Stimulated activated naive CD4-positive, alpha-beta T cell (primary cell): ENCODE data around the gene ARSJ.
"Not testable (repeated sequence)": the region's sequence is repeated elsewhere in the genome, so short reads cannot be mapped to it uniquely, and the experiment has no call there.

ENCODE experiments used
- DNase-seq, 6 experiments: peaks; one replicate each; lab custom pipeline; 2025; lab: John Stamatoyannopoulos, UW

The ARSJ gene

GRCh38 chr4:113957956-113958355 lies 21.5 kb downstream of the ARSJ start:
- no peak for DNase-seq

- no peak for DNase-seq
Measured at GRCh38 chr4:113955948-113956347, 23.5 kb downstream of the ARSJ start.

GRCh38 chr4:113955411-113955810 lies 24.0 kb downstream of the ARSJ start:
- DNase-seq: no peak

- DNase-seq: no peak
Measured at GRCh38 chr4:113953888-113954287, 25.6 kb downstream of the ARSJ start.

GRCh38 chr4:113952452-113953029 lies 26.9 kb downstream of the ARSJ start:
- DNase-seq: peak in 1 of 6 experiments; percentile 13

GRCh38 chr4:113951263-113951662 lies 28.2 kb downstream of the ARSJ start:
- no peak for DNase-seq

- DNase-seq: no peak
Measured at GRCh38 chr4:113950207-113950606, 29.2 kb downstream of the ARSJ start.

GRCh38 chr4:113947484-113947883 lies 32.0 kb downstream of the ARSJ start:
- no peak for DNase-seq

GRCh38 chr4:113945906-113946305 lies 33.5 kb downstream of the ARSJ start:
- DNase-seq: no peak

- DNase-seq: peak in 1 of 6 experiments; percentile 5
Measured at GRCh38 chr4:113943863-113944262, 35.6 kb downstream of the ARSJ start.

GRCh38 chr4:113943085-113943484 lies 36.4 kb downstream of the ARSJ start:
- DNase-seq: no peak

GRCh38 chr4:113941836-113942235 lies 37.6 kb downstream of the ARSJ start:
- DNase-seq: no peak

- DNase-seq: not testable (repeated sequence)
Measured at GRCh38 chr4:113940103-113940502, 39.3 kb downstream of the ARSJ start.

GRCh38 chr4:113935190-113935589 lies 44.3 kb downstream of the ARSJ start:
- DNase-seq: no peak

- not testable (repeated sequence) for DNase-seq
Measured at GRCh38 chr4:113924706-113925105, 54.7 kb downstream of the ARSJ start.

GRCh38 chr4:113921089-113921794 lies 58.2 kb downstream of the ARSJ start:
- no peak for DNase-seq

- DNase-seq: no peak
Measured at GRCh38 chr4:113919611-113920010, 59.8 kb downstream of the ARSJ start.

GRCh38 chr4:113919145-113919544 lies 60.3 kb downstream of the ARSJ start:
- no peak for DNase-seq

GRCh38 chr4:113908829-113909228 lies 70.6 kb downstream of the ARSJ start:
- peak in 2 of 6 experiments; percentile 3 to 21 for DNase-seq

- no peak for DNase-seq
Measured at GRCh38 chr4:113907559-113907958, 71.9 kb downstream of the ARSJ start.

- no peak for DNase-seq
Measured at GRCh38 chr4:113905301-113905700, 74.1 kb downstream of the ARSJ start.

- DNase-seq: no peak
Measured at GRCh38 chr4:113904877-113905276, 74.6 kb downstream of the ARSJ start.

- peak; percentile 28 to 81 (median 66) for DNase-seq
Measured at GRCh38 chr4:113901994-113902787, 77.3 kb downstream of the ARSJ start.
